Adrenal gland (tissue), 5 donors: ENCODE data around the gene CXorf58.
"Not testable (repeated sequence)": the region's sequence is repeated elsewhere in the genome, so short reads cannot be mapped to it uniquely, and the experiment has no call there.

Source experiments
- POLR2A ChIP-seq, 2 donors: fragments of 450-650 bp; IDR thresholded peaks; one replicate each; pipeline ENCODE4 v1.6.1; 2017; ENCODE audit warnings: antibody characterized with exemption in 2 of 2, mild to moderate bottlenecking in 2 of 2, moderate library complexity in 1 of 2
- TF ChIP-seq, protein P1 (sequence below), 6 experiments: fragments of 450-650 bp in 4 of 6; fragments of 200-600 bp in 2 of 6; sonication (generic) in 1 of 6; IDR thresholded peaks; 1 replicate in 5 of 6; 2 replicates in 1 of 6; pipeline versions ENCODE4 v1.5.1 to v1.8.0; 2016 to 2021; ENCODE audit warnings: antibody characterized with exemption in 6 of 6, mild to moderate bottlenecking in 2 of 6, moderate library complexity in 1 of 6
- donor health status: DM: no; HTN: no; CAD: no.

- TF ChIP-seq, protein P1, sequence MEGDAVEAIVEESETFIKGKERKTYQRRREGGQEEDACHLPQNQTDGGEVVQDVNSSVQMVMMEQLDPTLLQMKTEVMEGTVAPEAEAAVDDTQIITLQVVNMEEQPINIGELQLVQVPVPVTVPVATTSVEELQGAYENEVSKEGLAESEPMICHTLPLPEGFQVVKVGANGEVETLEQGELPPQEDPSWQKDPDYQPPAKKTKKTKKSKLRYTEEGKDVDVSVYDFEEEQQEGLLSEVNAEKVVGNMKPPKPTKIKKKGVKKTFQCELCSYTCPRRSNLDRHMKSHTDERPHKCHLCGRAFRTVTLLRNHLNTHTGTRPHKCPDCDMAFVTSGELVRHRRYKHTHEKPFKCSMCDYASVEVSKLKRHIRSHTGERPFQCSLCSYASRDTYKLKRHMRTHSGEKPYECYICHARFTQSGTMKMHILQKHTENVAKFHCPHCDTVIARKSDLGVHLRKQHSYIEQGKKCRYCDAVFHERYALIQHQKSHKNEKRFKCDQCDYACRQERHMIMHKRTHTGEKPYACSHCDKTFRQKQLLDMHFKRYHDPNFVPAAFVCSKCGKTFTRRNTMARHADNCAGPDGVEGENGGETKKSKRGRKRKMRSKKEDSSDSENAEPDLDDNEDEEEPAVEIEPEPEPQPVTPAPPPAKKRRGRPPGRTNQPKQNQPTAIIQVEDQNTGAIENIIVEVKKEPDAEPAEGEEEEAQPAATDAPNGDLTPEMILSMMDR (IDR thresholded peaks at IDR 0.05): not testable (repeated sequence)
- not testable (repeated sequence) for TF ChIP-seq POLR2A (IDR thresholded peaks at IDR 0.05)
Observed at GRCh38 chrX:23896539-23896938, 11.3 kb upstream of the CXorf58 start.
